GM19438 (cell line): Measurements from ENCODE around the gene SAMD4A.

Experiments used
- ATAC-seq: cut with Tn5 transposase; IDR thresholded peaks from one replicate; pipeline ENCODE4 v1.9.1; 2021; ENCODE audit warnings: low read depth; ENCODE audit not compliant: unreplicated experiment

Gene SAMD4A

DNA sequence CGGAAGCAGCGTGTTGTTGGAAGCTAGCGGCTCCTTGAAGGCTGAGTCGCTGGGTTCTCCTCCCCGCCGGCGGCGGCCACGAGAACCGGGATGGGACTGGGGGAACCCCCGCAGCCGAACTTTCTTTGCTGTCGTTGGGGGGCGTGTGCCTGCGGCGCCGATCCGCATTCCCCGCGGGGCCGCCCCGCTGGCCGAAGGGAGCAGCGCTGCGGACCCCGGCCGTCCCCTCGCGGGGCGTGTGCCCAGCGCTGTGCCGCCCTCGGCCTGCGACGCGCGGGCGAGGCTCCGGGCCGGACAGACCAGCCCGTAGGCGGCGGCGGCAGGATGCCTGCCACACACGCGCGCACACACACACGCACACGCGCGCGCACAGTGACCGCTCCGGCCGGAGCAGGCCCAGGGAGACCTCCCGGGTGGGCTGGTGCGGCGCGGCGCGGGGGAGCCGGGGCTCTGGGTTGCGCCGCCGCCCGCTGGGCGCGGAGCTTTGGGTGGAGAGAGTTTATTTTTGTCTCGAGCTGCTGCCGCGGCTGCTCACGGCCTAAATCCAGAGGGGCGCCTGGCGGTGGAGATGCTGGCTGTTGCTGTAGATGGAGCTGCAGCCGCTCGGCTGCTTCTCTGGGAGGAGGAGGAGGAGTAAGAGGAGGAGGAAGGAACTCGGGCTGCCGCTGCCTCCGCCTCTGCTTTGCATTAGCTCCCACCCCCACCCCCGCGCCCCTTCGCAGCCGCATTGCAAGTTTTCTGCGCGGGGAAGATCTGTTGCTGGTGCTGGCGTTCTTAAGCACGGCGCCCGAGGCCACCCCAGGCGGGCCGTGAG, at the start of gene SAMD4A:
TSS of gene SAMD4A (plus strand) at position 719 of the 814 bp plus-strand sequence. CDS start 789 bp downstream, outside the sequence.
- ATAC-seq = peak; percentile 43

DNA sequence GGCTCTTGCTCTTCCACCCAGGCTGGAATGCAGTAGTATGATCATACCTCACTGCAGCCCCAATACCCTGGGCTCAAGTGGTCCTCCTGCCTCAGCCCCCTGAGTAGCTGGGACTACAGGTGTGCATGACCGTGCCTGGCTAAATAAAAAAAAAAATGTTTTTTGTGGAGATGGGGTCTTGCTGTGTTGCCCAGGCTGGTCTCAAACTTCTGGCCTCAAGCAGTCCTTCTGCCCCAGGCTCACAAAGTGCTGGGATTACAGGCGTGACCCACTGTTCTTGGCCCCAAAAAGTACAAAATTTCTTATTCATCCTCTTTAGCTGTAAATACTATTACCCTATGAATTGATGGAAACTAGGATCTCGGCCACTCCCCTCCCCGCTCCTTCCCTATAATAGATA, 42.5 kb upstream of the SAMD4A start:
- ATAC-seq = no peak

GRCh38 chr14:54528973-54529372, 38.0 kb upstream of the SAMD4A start:
- ATAC-seq = no peak

GRCh38 chr14:54529811-54530210, 37.1 kb upstream of the SAMD4A start:
- no peak for ATAC-seq

GRCh38 chr14:54532111-54533012, 34.6 kb upstream of the SAMD4A start:
- ATAC-seq = peak; percentile 93

- ATAC-seq = peak; percentile 17
These were observed 33.8 kb upstream of the SAMD4A start for GRCh38 chr14:54533100-54533499.

- ATAC-seq = no peak
These were observed 31.8 kb upstream of the SAMD4A start for GRCh38 chr14:54535126-54535525.

DNA sequence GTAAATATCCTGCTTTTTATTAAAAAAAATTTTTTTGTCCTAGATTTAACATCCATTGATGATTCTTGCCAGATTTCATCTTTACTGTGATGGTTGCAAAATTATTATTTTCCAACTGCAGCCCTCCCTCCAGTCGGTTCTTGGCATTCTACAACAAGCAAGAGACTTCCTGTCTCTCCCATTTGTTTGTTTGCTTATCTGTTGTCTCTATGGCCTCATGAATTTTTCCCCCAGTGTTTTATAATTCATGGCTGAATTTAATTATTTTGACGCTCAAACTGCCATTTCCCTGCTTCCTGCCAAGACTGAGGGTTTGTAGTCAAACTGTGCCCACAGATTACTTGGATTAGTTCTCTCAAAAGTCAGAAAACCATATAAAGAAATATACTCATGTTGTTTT, 31.3 kb upstream of the SAMD4A start:
- no peak for ATAC-seq

- ATAC-seq = no peak
These were observed 29.3 kb upstream of the SAMD4A start for GRCh38 chr14:54537651-54538050.

- no peak for ATAC-seq
These were observed 28.9 kb upstream of the SAMD4A start for GRCh38 chr14:54538055-54538454.

DNA sequence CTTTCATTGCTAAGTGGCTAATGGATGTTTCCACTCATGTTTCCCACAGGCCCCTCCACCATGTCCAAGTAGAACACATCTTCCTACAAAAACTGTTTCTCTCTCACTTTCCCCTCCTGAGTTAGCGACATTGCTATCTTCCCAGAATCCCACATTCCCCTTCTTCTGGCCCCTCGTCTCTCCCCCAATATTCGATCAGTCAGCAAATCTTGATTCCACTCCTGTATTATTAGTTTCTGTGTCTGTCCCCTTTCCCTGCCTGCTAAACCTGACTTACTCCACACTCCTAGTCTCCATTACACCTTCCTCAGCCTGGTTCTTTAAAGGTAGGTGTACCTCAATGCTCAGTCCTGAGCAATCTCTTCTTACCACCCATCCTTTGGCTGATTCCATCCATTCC, 19.3 kb upstream of the SAMD4A start:
- no peak for ATAC-seq

GRCh38 chr14:54548491-54548890, 18.4 kb upstream of the SAMD4A start:
- ATAC-seq = no peak

- ATAC-seq = no peak
These were observed 17.1 kb upstream of the SAMD4A start for GRCh38 chr14:54549862-54550261.

DNA sequence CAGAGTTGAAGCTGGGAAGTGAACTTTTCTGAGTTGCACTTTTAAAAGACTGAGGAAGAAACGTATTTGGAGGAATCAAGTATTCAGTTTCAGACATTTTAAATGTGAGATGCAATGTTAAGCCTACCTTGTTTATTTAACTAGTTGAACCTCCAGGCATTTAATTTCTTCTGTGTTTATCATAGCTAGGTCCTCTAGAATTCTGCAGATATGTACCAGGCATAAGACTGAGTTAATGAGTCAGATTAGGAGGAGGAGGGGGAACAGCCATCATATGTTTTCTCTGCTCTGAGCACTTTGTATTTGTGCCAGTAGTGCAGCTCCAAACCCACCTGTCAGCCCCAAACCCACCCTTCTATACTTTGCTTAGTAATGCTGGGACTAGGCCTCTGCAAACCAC, 16.4 kb upstream of the SAMD4A start:
- ATAC-seq = no peak

- ATAC-seq = no peak
These were observed 12.5 kb upstream of the SAMD4A start for GRCh38 chr14:54554401-54554800.

DNA sequence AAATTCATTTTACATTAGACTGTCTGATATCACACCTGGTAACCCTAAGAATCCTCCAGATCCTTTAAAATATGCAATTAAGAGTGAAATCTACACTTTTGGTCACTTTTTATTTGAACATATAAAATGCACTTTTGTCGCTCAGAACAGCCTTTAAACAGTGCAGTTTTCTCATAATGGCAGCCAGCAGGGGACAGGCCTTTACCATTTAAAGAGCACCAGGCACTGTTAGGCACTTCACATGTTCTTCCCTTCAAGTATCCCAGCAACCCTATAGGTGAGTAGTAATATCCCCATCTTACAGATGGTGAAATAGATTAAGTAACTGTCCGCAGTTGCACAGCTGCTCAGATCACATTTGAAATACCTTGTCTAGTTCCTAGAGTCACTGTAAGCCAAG, 11.3 kb upstream of the SAMD4A start:
- no peak for ATAC-seq

DNA sequence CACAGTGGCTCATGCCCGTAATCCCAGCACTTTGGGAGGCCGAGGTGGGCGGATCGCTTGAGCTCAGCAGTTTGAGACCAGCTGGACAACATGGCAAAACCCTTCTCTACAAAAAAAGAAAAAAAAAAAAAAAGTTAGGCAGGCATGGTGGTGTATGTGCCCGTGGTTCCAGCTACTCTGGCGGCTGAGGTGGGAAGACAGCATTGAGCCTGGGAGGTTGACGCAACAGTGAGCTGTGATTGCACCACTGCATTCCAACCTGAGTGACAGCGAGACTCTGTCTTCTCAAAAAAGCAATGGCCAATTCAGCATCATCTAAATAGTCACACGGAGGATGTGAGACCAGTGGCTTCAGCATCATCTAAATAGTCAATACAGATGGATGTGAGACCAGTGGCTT, 10.4 kb upstream of the SAMD4A start:
- no peak for ATAC-seq

DNA sequence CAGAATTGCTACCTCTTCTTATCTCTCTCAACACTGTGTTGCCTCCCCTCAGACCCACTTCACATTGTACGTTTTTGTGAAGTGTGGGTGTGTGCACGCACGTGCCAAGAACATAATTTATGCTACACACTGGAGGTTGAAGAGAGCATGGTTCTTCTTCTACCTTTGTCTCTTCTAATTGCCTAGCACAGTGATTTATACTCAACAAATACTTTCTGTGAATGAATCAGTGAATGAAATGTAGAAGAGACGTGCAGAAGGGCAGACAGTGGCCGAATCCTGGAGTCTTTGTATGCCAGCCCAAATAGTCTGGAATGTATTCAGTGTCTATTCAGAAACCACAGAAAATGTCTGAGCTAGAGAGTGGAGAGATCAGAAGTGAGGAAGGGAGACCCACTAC, 4.6 kb upstream of the SAMD4A start:
- ATAC-seq = no peak

DNA sequence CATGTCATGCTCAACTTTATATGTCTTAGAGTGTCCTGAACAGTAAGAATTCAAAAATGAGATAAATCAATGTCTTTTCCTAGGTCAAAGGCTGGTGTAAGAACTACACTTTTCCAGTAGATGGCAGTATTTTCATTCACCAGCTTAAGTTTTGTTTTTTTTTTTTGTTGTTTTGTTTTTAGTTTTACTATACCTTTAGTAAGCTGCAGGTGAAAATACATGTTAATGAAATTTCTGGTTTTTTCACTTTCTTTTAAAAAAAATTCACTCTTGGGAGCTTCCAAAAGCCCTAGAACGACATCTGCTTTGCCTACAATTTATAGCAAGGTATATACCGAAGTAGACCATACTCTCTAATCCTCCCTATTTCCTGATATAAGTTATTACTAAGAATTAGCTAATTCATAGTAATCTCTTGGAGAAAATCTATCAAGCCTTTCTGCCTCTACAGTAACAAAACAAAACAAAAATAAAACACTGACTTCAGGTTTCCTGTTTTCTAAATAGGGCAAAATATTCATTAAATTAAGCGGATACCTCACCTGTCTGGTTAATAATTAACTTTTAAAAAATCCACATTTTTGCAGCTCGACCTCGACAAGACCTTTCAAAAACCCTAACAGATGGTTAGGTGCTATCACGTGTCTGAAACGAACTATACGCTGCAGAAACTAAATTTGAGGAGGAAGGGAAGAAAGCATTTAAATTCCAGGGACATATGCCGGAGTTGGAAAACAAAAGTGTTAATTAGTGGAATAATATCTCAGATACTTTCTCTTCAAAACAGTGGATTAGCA, 2.7 kb upstream of the SAMD4A start:
- ATAC-seq = no peak

DNA sequence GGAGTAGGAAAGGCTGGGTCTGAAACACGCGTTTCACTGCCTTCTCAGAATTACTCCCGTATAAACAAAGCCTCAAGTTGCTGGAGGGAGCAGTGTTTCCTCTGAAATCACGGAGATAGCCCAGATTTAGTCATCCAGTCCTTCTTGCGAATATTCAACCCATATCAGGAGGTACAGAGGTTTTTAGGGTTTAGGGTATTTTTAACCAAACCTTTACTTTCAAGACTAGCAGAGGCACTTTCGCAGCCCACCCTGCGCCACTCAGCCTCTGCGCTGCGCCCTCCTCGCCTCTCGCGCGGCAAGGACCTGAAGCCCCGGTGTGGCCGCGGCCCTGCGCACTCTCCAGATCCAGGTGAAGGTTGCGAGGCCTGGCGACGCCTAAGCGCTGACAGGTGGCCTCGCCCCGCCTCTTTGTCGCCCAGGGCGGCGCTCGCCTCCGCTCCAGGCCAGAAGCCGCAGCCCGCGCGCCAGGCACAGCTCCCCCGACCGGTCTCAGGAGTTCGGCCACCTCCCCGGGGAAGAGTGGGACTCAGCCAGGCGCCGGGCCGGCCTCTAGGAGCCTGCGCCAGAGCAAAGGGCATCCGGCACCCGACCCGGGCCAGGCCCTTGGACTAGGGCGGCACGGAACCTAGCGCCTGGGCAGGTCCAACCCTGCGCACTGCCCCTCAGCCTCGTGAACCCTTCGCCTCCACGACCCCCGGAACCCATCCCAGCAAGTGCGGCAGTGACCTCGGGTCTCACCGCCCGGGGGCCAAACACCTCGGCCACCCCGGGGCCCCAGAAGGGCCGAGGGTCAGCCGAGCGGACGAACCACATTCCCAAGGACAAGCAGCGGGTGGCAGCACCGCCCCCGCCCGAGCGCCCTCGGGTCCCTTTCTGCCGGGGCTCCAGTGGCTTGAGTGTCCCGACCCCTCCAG, 1.8 kb upstream of the SAMD4A start:
- ATAC-seq = peak; percentile 39
